ENCODE measurements around the gene KLC1.
A peak's percentile ranks its signal among the peaks of the same experiment; 100 is the strongest.

DNA sequence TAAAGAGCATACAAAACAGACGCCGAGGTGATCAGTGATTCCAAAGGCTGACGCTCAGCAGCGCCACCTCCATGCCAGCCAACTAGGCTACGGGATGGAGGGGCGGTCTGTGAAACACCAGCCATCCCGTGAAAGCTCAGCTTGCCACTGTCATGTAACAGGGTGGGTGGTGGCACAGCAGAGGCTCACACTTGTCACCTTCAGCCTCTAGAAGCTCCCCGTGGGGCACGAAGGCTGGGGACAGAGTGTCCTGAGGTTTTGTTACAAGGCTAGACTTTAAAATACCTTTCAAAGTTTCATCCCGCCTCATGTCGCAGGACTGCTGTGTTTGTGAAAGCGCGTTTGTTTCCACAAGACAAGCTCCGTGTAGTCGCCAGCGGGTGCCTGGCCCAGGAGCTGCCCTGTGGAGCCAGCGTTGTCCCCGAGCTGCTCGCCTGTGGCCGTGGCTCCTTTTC lies 65.6 kb downstream of the KLC1 start:
- TF ChIP-seq, protein P1, sequence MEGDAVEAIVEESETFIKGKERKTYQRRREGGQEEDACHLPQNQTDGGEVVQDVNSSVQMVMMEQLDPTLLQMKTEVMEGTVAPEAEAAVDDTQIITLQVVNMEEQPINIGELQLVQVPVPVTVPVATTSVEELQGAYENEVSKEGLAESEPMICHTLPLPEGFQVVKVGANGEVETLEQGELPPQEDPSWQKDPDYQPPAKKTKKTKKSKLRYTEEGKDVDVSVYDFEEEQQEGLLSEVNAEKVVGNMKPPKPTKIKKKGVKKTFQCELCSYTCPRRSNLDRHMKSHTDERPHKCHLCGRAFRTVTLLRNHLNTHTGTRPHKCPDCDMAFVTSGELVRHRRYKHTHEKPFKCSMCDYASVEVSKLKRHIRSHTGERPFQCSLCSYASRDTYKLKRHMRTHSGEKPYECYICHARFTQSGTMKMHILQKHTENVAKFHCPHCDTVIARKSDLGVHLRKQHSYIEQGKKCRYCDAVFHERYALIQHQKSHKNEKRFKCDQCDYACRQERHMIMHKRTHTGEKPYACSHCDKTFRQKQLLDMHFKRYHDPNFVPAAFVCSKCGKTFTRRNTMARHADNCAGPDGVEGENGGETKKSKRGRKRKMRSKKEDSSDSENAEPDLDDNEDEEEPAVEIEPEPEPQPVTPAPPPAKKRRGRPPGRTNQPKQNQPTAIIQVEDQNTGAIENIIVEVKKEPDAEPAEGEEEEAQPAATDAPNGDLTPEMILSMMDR (conservative IDR thresholded peaks at IDR 0.05; ENCODE audit: low read depth, low read length): 0 out of 2 replicates have a peak, but pooled peaks have one; percentile 26
- no peak for TF ChIP-seq EZH2 (IDR thresholded peaks at IDR 0.05; ENCODE audit: borderline replicate concordance, low read depth, low read length, poor library complexity, severe bottlenecking)
